GM18508 (cell line): ENCODE results near the gene KCTD1.

Source experiments
- ATAC-seq: cut with Tn5 transposase; IDR thresholded peaks from one replicate; pipeline ENCODE4 v1.9.1; 2021; ENCODE audit warnings: moderate number of reproducible peaks; ENCODE audit not compliant: insufficient read depth, unreplicated experiment

The KCTD1 gene

GRCh38 chr18:26406854-26407517 is 141.4 kb downstream of the KCTD1 start:
- ATAC-seq, result no peak

- no peak for ATAC-seq
Measured at GRCh38 chr18:26406324-26406723, 142.0 kb downstream of the KCTD1 start.

GRCh38 chr18:26405190-26405801 is 143.1 kb downstream of the KCTD1 start:
- ATAC-seq, result peak; percentile 73
